ENCODE data around the gene ATP6V0A1.

- no peak for TF ChIP-seq POLR2A (IDR thresholded peaks at IDR 0.05; ENCODE audit: low read length)
- no peak for TF ChIP-seq GATA1 (IDR thresholded peaks at IDR 0.05; ENCODE audit: low read depth, low read length)
Measured at GRCh38 chr17:42563950-42564349, 105.3 kb downstream of the ATP6V0A1 start.

All from erythroblast (primary cell).